GM12878 (cell line): Measurements from ENCODE around the gene AKAP8. TPM values are rescaled to one million over a fixed set of nuclear protein-coding genes. Genes with fewer than 3 reads are reported as not detected.
"Not testable (repeated sequence)": the region's sequence is repeated elsewhere in the genome, so short reads cannot be mapped to it uniquely, and the experiment has no call there.

Source experiments
- ATAC-seq: fragments of 200-7000 bp; cut with Tn5 transposase; 3 replicates; pipeline ENCODE4 v1.9.1; 2020; ENCODE audit warnings: mild to moderate bottlenecking, moderate library complexity
- BruUV-seq: library from RNA; stranded (reverse); fragments of 400-500 nt; replicated peaks from 2 replicates; lab custom pipeline; 2021; lab: Mats Ljungman, UMichigan
- CTCF ChIA-PET: fragments of 300-600 bp; sonication (Branson Sonifier 250); formaldehyde crosslinking; extraction: SDS; loops from one replicate; lab custom pipeline; 2021; ENCODE audit warnings: inconsistent platforms; lab: Yijun Ruan, JAX
- POLR2A ChIA-PET: fragments of 350-600 bp; formaldehyde crosslinking; extraction: SDS; loops from one replicate; lab custom pipeline; 2021; ENCODE audit warnings: inconsistent platforms; lab: Charles Lee
- RAD21 ChIA-PET: fragments of 300-600 bp; sonication (Branson Sonifier 250); formaldehyde crosslinking; loops from one replicate; lab custom pipeline; 2023; ENCODE audit warnings: antibody characterized with exemption; ENCODE audit not compliant: unreplicated experiment; lab: Charles Lee
- SMC1A ChIA-PET: fragments of 300-600 bp; sonication (Branson Sonifier 250); formaldehyde crosslinking; loops from one replicate; lab custom pipeline; 2023; ENCODE audit not compliant: unreplicated experiment, uncharacterized antibody; lab: Charles Lee
- DNase-seq: peaks from one replicate; pipeline ENCODE4 v3.0.0-alpha.2; 2011; ENCODE audit warnings: low read depth, low spot score
- FAIRE-seq: peaks from 3 replicates; lab custom pipeline; 2011; peaks lifted over from hg19 to GRCh38; lab: Jason Lieb, UNC
- H2AFZ ChIP-seq: 2 replicates; pipeline ENCODE4 v1.6.0; 2011; ENCODE audit warnings: low read depth, low read length, control low read depth; ENCODE audit not compliant: control insufficient read depth
- H3K27ac ChIP-seq: 2 replicates; pipeline ENCODE4 v1.5.1; 2011; ENCODE audit warnings: control low read depth; ENCODE audit not compliant: control insufficient read depth, insufficient read depth
- H3K27me3 ChIP-seq, 2 experiments: replicated peaks in 1 of 2; 2 replicates each; pipeline versions ENCODE4 v1.6.0 to v1.6.1; 2011; ENCODE audit warnings: low read length in 1 of 2; ENCODE audit not compliant: control insufficient read depth in 2 of 2, insufficient read depth in 2 of 2
- H3K36me3 ChIP-seq, 2 experiments: 2 replicates each; pipeline ENCODE4 v1.5.1; 2011; ENCODE audit warnings: low read length in 1 of 2; ENCODE audit not compliant: control insufficient read depth in 2 of 2, insufficient read depth in 2 of 2
- H3K4me1 ChIP-seq: 2 replicates; pipeline ENCODE4 v1.6.1; 2011; ENCODE audit warnings: mild to moderate bottlenecking, low read length, moderate library complexity, mixed read lengths; ENCODE audit not compliant: control insufficient read depth, insufficient read depth
- H3K4me2 ChIP-seq: 2 replicates; pipeline ENCODE4 v1.6.0; 2011; ENCODE audit warnings: control low read depth; ENCODE audit not compliant: control insufficient read depth, insufficient read depth
- H3K4me3 ChIP-seq: fragments of 200-600 bp; sonication (generic); 2 replicates; pipeline ENCODE4 v1.5.1; 2016
- H3K79me2 ChIP-seq: 2 replicates; pipeline ENCODE4 v1.6.0; 2011; ENCODE audit warnings: low read length; ENCODE audit not compliant: control insufficient read depth, insufficient read depth
- H3K9ac ChIP-seq: 2 replicates; pipeline ENCODE4 v1.8.0; 2011; ENCODE audit warnings: low read length, control low read depth, mixed read lengths; ENCODE audit not compliant: control insufficient read depth, insufficient read depth
- H3K9me3 ChIP-seq: replicated peaks from 3 replicates; pipeline ENCODE4 v1.5.1; 2011; ENCODE audit warnings: mild to moderate bottlenecking, low read length; ENCODE audit not compliant: control insufficient read depth, insufficient read depth
- H4K20me1 ChIP-seq: 2 replicates; pipeline ENCODE4 v1.6.0; 2011; ENCODE audit not compliant: control insufficient read depth, insufficient read depth
- CREM ChIP-seq: IDR thresholded peaks from 2 replicates; pipeline ENCODE4 v1.6.1; 2014; ENCODE audit warnings: antibody characterized with exemption, low read depth
- MAX ChIP-seq: IDR thresholded peaks from 2 replicates; pipeline ENCODE4 v1.6.1; 2012; ENCODE audit warnings: low read depth, low read length, improper control_type of control experiment
- MYB ChIP-seq: fragments of 150-350 bp; IDR thresholded peaks from 2 replicates; pipeline ENCODE4 v1.6.1; 2014; ENCODE audit warnings: mild to moderate bottlenecking, low read depth, low read length, borderline replicate concordance
- NFYA ChIP-seq: IDR thresholded peaks from 2 replicates; pipeline ENCODE4 v1.6.1; 2011; ENCODE audit warnings: low read depth, mild to moderate bottlenecking, low read length, improper control_type of control experiment, borderline replicate concordance
- POLR2AphosphoS2 ChIP-seq: IDR thresholded peaks from 2 replicates; pipeline ENCODE4 v1.6.1; 2011; ENCODE audit warnings: low read depth, mild to moderate bottlenecking, low read length, improper control_type of control experiment, moderate library complexity
- TAF1 ChIP-seq: IDR thresholded peaks from 2 replicates; pipeline ENCODE4 v1.6.1; 2011; ENCODE audit warnings: mild to moderate bottlenecking, low read depth, low read length, borderline replicate concordance
- YY1 ChIP-seq: IDR thresholded peaks from 2 replicates; pipeline ENCODE4 v1.6.1; 2011; ENCODE audit warnings: low read depth, mild to moderate bottlenecking, low read length
- WGBS: methylation state at CpG from one replicate; pipeline ENCODE4 v1.1.6; 2016; ENCODE audit warnings: low lambda C conversion rate; ENCODE audit not compliant: insufficient replicate concordance, insufficient coverage; ENCODE audit errors: missing lambda C conversion rate; 5-methylcytosine and 5-hydroxymethylcytosine counted together
- in situ Hi-C: fragments of 300-500 bp; cut with MboI; formaldehyde crosslinking; loops from 9 replicates; pipeline ENCODE4 v1.14.3; 2018; ENCODE audit warnings: mixed read lengths
- intact Hi-C: fragments of 100-400 bp; cut with micrococcal nuclease; formaldehyde crosslinking; loops from one replicate; pipeline ENCODE4 v1.14.2; 2022; ENCODE audit not compliant: unreplicated experiment
- polyA plus RNA-seq, 11 experiments: library from polyadenylated mRNA; depleted of rRNA in 4 of 11; unstranded in 6 of 11; stranded (reverse) in 5 of 11; fragments of >200 nt; fragmentation: Nextera tagmentation in 4 of 11; fragmentation: Illumina TruSeq in 1 of 11; extraction: Ambion mirVana in 4 of 11; extraction: Trizol in 1 of 11; gene quantifications; 1 replicate in 1 of 11; 2 replicates in 10 of 11; pipeline versions ENCODE4 v1.2.1 to v1.2.3, GENCODE V29; 2011 to 2016; ENCODE audit warnings: inconsistent platforms in 2 of 11, missing spikeins in 2 of 11, low read depth in 1 of 11
- total RNA-seq, 4 experiments: library from RNA; depleted of rRNA in 3 of 4; stranded (reverse); fragments of >200 nt in 3 of 4; fragmentation: Illumina TruSeq in 1 of 4; extraction: Trizol in 1 of 4; gene quantifications; 2 replicates each; pipeline versions ENCODE4 v1.2.1 to v1.2.3, GENCODE V29; 2013 to 2021

AKAP8 gene
- total and polyA plus RNA-seq, 10 of the 15 experiments (the other 5 are each of a cell fraction or from before 2014, with no cell fraction given): 5.3 to 57.7 (median 20.6) TPM

- intact Hi-C loops: no loop called here
- H4K20me1 ChIP-seq: no peaks in the 10 kb centered on the region
- ChIA-PET SMC1A (interaction anchor here (0.8 to 1.4 kb wide), 2 partner anchors 14 to 44 kb away, joined by 3 to 4 read pairs; no protein-coding TSS in a partner anchor), RAD21 (interaction anchor here (0.8 to 1.1 kb wide), 2 partner anchors 13 to 22 kb away, joined by 3 read pairs; no protein-coding TSS in a partner anchor), CTCF (interaction anchor here (1.5 kb wide), 1 partner anchor 54 kb away, joined by 3 read pairs; no protein-coding TSS in a partner anchor), POLR2A (interaction anchor here (0.9 kb wide), 1 partner anchor 15 kb away, joined by 5 read pairs; no protein-coding TSS in a partner anchor)
- ATAC-seq (no peak), DNase-seq (no peak), FAIRE-seq (no peak)
- H3K9ac ChIP-seq: no peak overlapping the region
- peaks cover 12% of the 10 kb centered on the region for H3K79me2 ChIP-seq
- H3K4me2 ChIP-seq: no peak overlapping the region
- BruUV-seq: no TSS peak
- no peak overlapping the region for H3K27ac ChIP-seq
- no peaks in the 10 kb centered on the region for H3K27me3 ChIP-seq
- H2AFZ ChIP-seq: no peak overlapping the region
- in situ Hi-C loops: no loop called here
- H3K36me3 ChIP-seq: no peaks in the 10 kb centered on the region
- H3K4me1 ChIP-seq: peaks cover 8% of the 10 kb centered on the region
- no peak overlapping the region for H3K4me3 ChIP-seq
- 74% methylated on average over 8 of the region's 8 CpGs for WGBS
- no peak for TF ChIP-seq TAF1
- TF ChIP-seq YY1: no peak
- TF ChIP-seq POLR2AphosphoS2: no peak
- no peak for TF ChIP-seq NFYA
- no peak for TF ChIP-seq MAX
- no peak for TF ChIP-seq MYB
- TF ChIP-seq CREM: no peak
- TF ChIP-seq, all 136 proteins: peak for 0
- H3K9me3 ChIP-seq: no peaks in the 10 kb centered on the region
Measured at GRCh38 chr19:15337202-15337601, 42.4 kb downstream of the AKAP8 start.

- FAIRE-seq, ATAC-seq: not testable (repeated sequence)
- WGBS: 94% methylated on average over 7 of the region's 7 CpGs
Measured at GRCh38 chr19:15335992-15336391, 43.6 kb downstream of the AKAP8 start.

More at GRCh38 chr19:15335992-15336391, 43.6 kb downstream of the AKAP8 start:
- H3K4me1 ChIP-seq, H3K9me3 ChIP-seq, H3K4me3 ChIP-seq, H4K20me1 ChIP-seq, intact Hi-C loops, H3K36me3 ChIP-seq, H3K27me3 ChIP-seq, H3K9ac ChIP-seq, in situ Hi-C loops, H2AFZ ChIP-seq, H3K4me2 ChIP-seq, RAD21 ChIA-PET, DNase-seq, POLR2A ChIA-PET, BruUV-seq, H3K27ac ChIP-seq: not testable (repeated sequence)
- H3K79me2 ChIP-seq: peaks cover 22% of the 10 kb centered on the region
- ChIA-PET SMC1A (interaction anchor here (0.6 kb wide), 1 partner anchor 12 kb away, joined by 3 read pairs; no protein-coding TSS in a partner anchor), CTCF (interaction anchor here (0.9 to 1.5 kb wide), 3 partner anchors 11 to 53 kb away, joined by 3 read pairs; no protein-coding TSS in a partner anchor)
